ENCODE measurements around the gene DISC1.

DNA sequence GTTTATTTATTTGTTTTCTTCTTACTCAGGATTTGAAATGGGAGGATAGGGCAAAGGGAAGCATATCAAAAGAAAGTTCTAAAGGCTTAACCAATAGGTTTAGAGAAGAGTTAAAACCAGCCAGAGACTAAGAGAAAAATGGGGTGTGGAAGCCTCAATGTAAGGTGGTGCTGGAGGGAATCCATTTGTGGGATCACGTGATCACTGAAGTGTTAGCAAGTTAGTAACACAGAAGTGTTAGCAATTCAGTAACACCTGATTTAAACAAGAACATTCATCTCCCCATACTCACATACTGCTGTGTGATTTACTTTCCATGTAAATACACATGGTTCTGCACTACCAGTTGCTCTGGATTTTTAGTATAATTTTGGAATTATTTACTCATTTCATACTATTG lies 451.2 kb downstream of the DISC1 start:
- no peak for TF ChIP-seq POLR2A (IDR thresholded peaks at IDR 0.05)
- TF ChIP-seq, protein P1, sequence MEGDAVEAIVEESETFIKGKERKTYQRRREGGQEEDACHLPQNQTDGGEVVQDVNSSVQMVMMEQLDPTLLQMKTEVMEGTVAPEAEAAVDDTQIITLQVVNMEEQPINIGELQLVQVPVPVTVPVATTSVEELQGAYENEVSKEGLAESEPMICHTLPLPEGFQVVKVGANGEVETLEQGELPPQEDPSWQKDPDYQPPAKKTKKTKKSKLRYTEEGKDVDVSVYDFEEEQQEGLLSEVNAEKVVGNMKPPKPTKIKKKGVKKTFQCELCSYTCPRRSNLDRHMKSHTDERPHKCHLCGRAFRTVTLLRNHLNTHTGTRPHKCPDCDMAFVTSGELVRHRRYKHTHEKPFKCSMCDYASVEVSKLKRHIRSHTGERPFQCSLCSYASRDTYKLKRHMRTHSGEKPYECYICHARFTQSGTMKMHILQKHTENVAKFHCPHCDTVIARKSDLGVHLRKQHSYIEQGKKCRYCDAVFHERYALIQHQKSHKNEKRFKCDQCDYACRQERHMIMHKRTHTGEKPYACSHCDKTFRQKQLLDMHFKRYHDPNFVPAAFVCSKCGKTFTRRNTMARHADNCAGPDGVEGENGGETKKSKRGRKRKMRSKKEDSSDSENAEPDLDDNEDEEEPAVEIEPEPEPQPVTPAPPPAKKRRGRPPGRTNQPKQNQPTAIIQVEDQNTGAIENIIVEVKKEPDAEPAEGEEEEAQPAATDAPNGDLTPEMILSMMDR (IDR thresholded peaks at IDR 0.05): no peak
